GM21529 (cell line): ENCODE results near the gene ZNF552.
A peak's percentile ranks its signal among the peaks of the same experiment; 100 is the strongest.
"Not testable (repeated sequence)": the region's sequence is repeated elsewhere in the genome, so short reads cannot be mapped to it uniquely, and the experiment has no call there.

Experiments
- ATAC-seq: cut with Tn5 transposase; IDR thresholded peaks from one replicate; pipeline ENCODE4 v1.9.1; 2021; ENCODE audit not compliant: unreplicated experiment

ZNF552 gene

GRCh38 chr19:57819475-57820148 is 4.9 kb upstream of the ZNF552 start:
- peak; percentile 83 for ATAC-seq

GRCh38 chr19:57818378-57818777 is 3.7 kb upstream of the ZNF552 start:
- ATAC-seq, result no peak

- ATAC-seq, result no peak
Observed at GRCh38 chr19:57817976-57818375, 3.3 kb upstream of the ZNF552 start.

GRCh38 chr19:57816652-57817051 is 1.9 kb upstream of the ZNF552 start:
- ATAC-seq, result no peak

- no peak for ATAC-seq
Observed at GRCh38 chr19:57815247-57816075, 748 bp upstream of the ZNF552 start.

- ATAC-seq, result no peak
Observed at GRCh38 chr19:57813919-57814504, 701 bp downstream of the ZNF552 start.

- ATAC-seq, result not testable (repeated sequence)
Observed at GRCh38 chr19:57812975-57813820, 1.5 kb downstream of the ZNF552 start.

GRCh38 chr19:57812226-57812625 is 2.5 kb downstream of the ZNF552 start:
- ATAC-seq, result peak; percentile 46

GRCh38 chr19:57810410-57811295 is 4.1 kb downstream of the ZNF552 start:
- not testable (repeated sequence) for ATAC-seq

- ATAC-seq, result no peak
Observed at GRCh38 chr19:57807541-57807940, 7.2 kb downstream of the ZNF552 start.

- no peak for ATAC-seq
Observed at GRCh38 chr19:57803594-57804325, 11.0 kb downstream of the ZNF552 start.

GRCh38 chr19:57803265-57803593 is 11.5 kb downstream of the ZNF552 start:
- ATAC-seq, result no peak

GRCh38 chr19:57802269-57802668 is 12.4 kb downstream of the ZNF552 start:
- ATAC-seq, result no peak

GRCh38 chr19:57800696-57801095 is 14.0 kb downstream of the ZNF552 start:
- no peak for ATAC-seq

- ATAC-seq, result not testable (repeated sequence)
Observed at GRCh38 chr19:57796580-57796979, 18.1 kb downstream of the ZNF552 start.

- no peak for ATAC-seq
Observed at GRCh38 chr19:57789288-57789687, 25.4 kb downstream of the ZNF552 start.

- no peak for ATAC-seq
Observed at GRCh38 chr19:57788114-57788692, 26.5 kb downstream of the ZNF552 start.

- ATAC-seq, result no peak
Observed at GRCh38 chr19:57786906-57787305, 27.8 kb downstream of the ZNF552 start.

GRCh38 chr19:57786286-57786685 is 28.4 kb downstream of the ZNF552 start:
- ATAC-seq, result no peak
